Measurements from ENCODE around the gene DNAAF2.

Gene DNAAF2

DNA sequence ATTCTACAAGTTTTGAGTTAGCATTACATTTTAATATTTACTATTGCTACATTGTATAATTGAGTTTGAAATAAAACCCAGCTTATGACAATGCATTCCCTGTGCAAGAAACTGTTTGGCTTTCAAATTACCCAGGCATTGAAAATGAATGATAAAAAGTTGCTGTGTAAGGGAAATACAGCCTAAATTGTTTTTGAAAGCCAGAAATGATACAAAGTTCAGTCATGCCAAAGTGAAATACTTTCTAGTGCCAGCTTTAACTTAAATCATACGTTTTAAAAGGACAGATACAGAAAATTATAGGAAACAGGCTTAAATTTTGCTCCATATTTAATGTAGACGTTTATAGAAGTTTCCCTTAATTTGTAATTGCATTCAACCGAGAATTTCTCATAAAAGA is 11.7 kb downstream of the DNAAF2 start:
- no peak overlapping the region for H3K4me2 ChIP-seq (ENCODE audit: low read length)
- H2BK5ac ChIP-seq (ENCODE audit: low read depth, low read length, poor library complexity), result no peak overlapping the region
- no peak overlapping the region for H3K18ac ChIP-seq (ENCODE audit: low read length)
- H3K4ac ChIP-seq (ENCODE audit: low read depth, low read length), result no peak overlapping the region
- H2AK5ac ChIP-seq (ENCODE audit: low read length), result no peak overlapping the region
- no peak overlapping the region for H4K91ac ChIP-seq (ENCODE audit: low read depth, low read length)
- H3K27me3 ChIP-seq (ENCODE audit: insufficient read depth, low read length), result no peaks in the 10 kb centered on the region
- H3K23ac ChIP-seq (ENCODE audit: low read length), result no peak overlapping the region
- H3K9ac ChIP-seq (ENCODE audit: low read length), result no peak overlapping the region
- peaks cover 7 to 8% of the 10 kb centered on the region in 2 experiments for H3K36me3 ChIP-seq (ENCODE audit: control insufficient read depth in 1 of 2, insufficient read depth in 2 of 2, low read length in 2 of 2)
- no peak overlapping the region for H3K27ac ChIP-seq (ENCODE audit: low read depth, low read length)
- H2AFZ ChIP-seq (ENCODE audit: insufficient read depth, low read length, poor library complexity), result no peak overlapping the region
- no peak overlapping the region for H2BK120ac ChIP-seq (ENCODE audit: insufficient read depth, low read length, poor library complexity)
- peaks cover 13% of the 10 kb centered on the region for H3K79me1 ChIP-seq (ENCODE audit: low read length)
- H4K8ac ChIP-seq (ENCODE audit: low read depth, low read length), result no peak overlapping the region
- H3K79me2 ChIP-seq (ENCODE audit: control insufficient read depth, insufficient read depth, low read length, poor library complexity), result peaks cover 20% of the 10 kb centered on the region
- H3K4me3 ChIP-seq (ENCODE audit: low read depth, low read length), result no peak overlapping the region
- no peak overlapping the region for H3K14ac ChIP-seq (ENCODE audit: low read length)
- WGBS (ENCODE audit: extremely low coverage, insufficient coverage, insufficient read length), result no CpG with 5 or more reads among the region's 3 CpGs
- no peak overlapping the region for H2BK12ac ChIP-seq (ENCODE audit: low read length)
- no peak for DNase-seq
- H3K4me1 ChIP-seq (ENCODE audit: control insufficient read depth in 1 of 2, insufficient read depth in 2 of 2, low read length in 2 of 2), result peaks cover 3 to 9% of the 10 kb centered on the region in 2 experiments
- no peak overlapping the region for H4K12ac ChIP-seq (ENCODE audit: low read depth, low read length)
- no peaks in the 10 kb centered on the region for H3K9me3 ChIP-seq (ENCODE audit: insufficient read depth, low read depth, low read length)

DNA sequence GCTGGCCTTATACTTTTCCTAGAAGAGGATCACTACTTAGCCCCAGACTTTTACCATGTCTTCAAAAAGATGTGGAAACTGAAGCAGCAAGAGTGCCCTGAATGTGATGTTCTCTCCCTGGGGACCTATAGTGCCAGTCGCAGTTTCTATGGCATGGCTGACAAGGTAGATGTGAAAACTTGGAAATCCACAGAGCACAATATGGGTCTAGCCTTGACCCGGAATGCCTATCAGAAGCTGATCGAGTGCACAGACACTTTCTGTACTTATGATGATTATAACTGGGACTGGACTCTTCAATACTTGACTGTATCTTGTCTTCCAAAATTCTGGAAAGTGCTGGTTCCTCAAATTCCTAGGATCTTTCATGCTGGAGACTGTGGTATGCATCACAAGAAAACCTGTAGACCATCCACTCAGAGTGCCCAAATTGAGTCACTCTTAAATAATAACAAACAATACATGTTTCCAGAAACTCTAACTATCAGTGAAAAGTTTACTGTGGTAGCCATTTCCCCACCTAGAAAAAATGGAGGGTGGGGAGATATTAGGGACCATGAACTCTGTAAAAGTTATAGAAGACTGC is 12.9 kb downstream of the DNAAF2 start:
- Histone ChIP-seq H4K8ac (ENCODE audit: low read depth, low read length) (no peak overlapping the region), H3K9me3 (ENCODE audit: insufficient read depth, low read depth, low read length) (no peaks in the 10 kb centered on the region), H3K14ac (ENCODE audit: low read length) (no peak overlapping the region), H3K27ac (ENCODE audit: low read depth, low read length) (no peak overlapping the region), H3K4ac (ENCODE audit: low read depth, low read length) (no peak overlapping the region), H4K91ac (ENCODE audit: low read depth, low read length) (no peak overlapping the region), H3K18ac (ENCODE audit: low read length) (no peak overlapping the region), H3K36me3 (ENCODE audit: control insufficient read depth in 1 of 2, insufficient read depth in 2 of 2, low read length in 2 of 2) (peaks cover 11 to 15% of the 10 kb centered on the region in 2 experiments), H4K12ac (ENCODE audit: low read depth, low read length) (no peak overlapping the region), H3K79me1 (ENCODE audit: low read length) (peaks cover 13% of the 10 kb centered on the region), H2BK5ac (ENCODE audit: low read depth, low read length, poor library complexity) (no peak overlapping the region), H2BK120ac (ENCODE audit: insufficient read depth, low read length, poor library complexity) (no peak overlapping the region), H3K4me2 (ENCODE audit: low read length) (peak overlapping the region; percentile 89), H3K27me3 (ENCODE audit: insufficient read depth, low read length) (no peaks in the 10 kb centered on the region), H2BK12ac (ENCODE audit: low read length) (no peak overlapping the region), H2AFZ (ENCODE audit: insufficient read depth, low read length, poor library complexity) (no peak overlapping the region), H3K4me1 (ENCODE audit: control insufficient read depth in 1 of 2, insufficient read depth in 2 of 2, low read length in 2 of 2) (peaks cover 3 to 9% of the 10 kb centered on the region in 2 experiments), H2AK5ac (ENCODE audit: low read length) (no peak overlapping the region), H3K23ac (ENCODE audit: low read length) (no peak overlapping the region), H3K4me3 (ENCODE audit: low read depth, low read length) (no peak overlapping the region), H3K9ac (ENCODE audit: low read length) (no peak overlapping the region), H3K79me2 (ENCODE audit: control insufficient read depth, insufficient read depth, low read length, poor library complexity) (peaks cover 20% of the 10 kb centered on the region)
- DNase-seq, result no peak
- no CpG with 5 or more reads among the region's 3 CpGs for WGBS (ENCODE audit: extremely low coverage, insufficient coverage, insufficient read length)

DNA sequence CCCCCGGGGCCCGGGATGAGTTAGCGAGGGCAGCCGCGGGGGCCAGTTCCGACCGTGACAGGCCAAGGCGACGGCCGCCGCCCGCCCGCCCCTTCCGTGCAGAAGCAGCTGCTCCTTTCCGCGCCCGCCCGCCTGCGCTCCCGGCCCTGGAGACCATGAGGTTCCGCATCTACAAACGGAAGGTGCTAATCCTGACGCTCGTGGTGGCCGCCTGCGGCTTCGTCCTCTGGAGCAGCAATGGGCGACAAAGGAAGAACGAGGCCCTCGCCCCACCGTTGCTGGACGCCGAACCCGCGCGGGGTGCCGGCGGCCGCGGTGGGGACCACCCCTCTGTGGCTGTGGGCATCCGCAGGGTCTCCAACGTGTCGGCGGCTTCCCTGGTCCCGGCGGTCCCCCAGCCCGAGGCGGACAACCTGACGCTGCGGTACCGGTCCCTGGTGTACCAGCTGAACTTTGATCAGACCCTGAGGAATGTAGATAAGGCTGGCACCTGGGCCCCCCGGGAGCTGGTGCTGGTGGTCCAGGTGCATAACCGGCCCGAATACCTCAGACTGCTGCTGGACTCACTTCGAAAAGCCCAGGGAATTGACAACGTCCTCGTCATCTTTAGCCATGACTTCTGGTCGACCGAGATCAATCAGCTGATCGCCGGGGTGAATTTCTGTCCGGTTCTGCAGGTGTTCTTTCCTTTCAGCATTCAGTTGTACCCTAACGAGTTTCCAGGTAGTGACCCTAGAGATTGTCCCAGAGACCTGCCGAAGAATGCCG is 13.7 kb downstream of the DNAAF2 start:
- WGBS (ENCODE audit: extremely low coverage, insufficient coverage, insufficient read length), result no CpG with 5 or more reads among the region's 65 CpGs
- Histone ChIP-seq H2BK120ac (ENCODE audit: insufficient read depth, low read length, poor library complexity) (peak overlapping the region; percentile 18), H2BK5ac (ENCODE audit: low read depth, low read length, poor library complexity) (peak overlapping the region; percentile 53), H3K23ac (ENCODE audit: low read length) (no peak overlapping the region), H3K4ac (ENCODE audit: low read depth, low read length) (peak overlapping the region; percentile 38), H2AK5ac (ENCODE audit: low read length) (peak overlapping the region; percentile 24), H4K91ac (ENCODE audit: low read depth, low read length) (peak overlapping the region; percentile 56), H3K9me3 (ENCODE audit: insufficient read depth, low read depth, low read length) (no peaks in the 10 kb centered on the region), H3K14ac (ENCODE audit: low read length) (peak overlapping the region; percentile 82), H4K8ac (ENCODE audit: low read depth, low read length) (peak overlapping the region; percentile 78), H3K27ac (ENCODE audit: low read depth, low read length) (peak overlapping the region; percentile 16), H3K27me3 (ENCODE audit: insufficient read depth, low read length) (no peaks in the 10 kb centered on the region), H3K79me2 (ENCODE audit: control insufficient read depth, insufficient read depth, low read length, poor library complexity) (peaks cover 20% of the 10 kb centered on the region), H3K4me3 (ENCODE audit: low read depth, low read length) (peak overlapping the region; percentile 98), H3K4me1 (ENCODE audit: control insufficient read depth in 1 of 2, insufficient read depth in 2 of 2, low read length in 2 of 2) (peaks cover 3 to 9% of the 10 kb centered on the region in 2 experiments), H3K79me1 (ENCODE audit: low read length) (peaks cover 13% of the 10 kb centered on the region), H3K18ac (ENCODE audit: low read length) (peak overlapping the region; percentile 85), H3K36me3 (ENCODE audit: control insufficient read depth in 1 of 2, insufficient read depth in 2 of 2, low read length in 2 of 2) (peaks cover 6 to 12% of the 10 kb centered on the region in 2 experiments), H2BK12ac (ENCODE audit: low read length) (peak overlapping the region; percentile 23), H3K9ac (ENCODE audit: low read length) (peak overlapping the region; percentile 78), H2AFZ (ENCODE audit: insufficient read depth, low read length, poor library complexity) (peak overlapping the region; percentile 95), H3K4me2 (ENCODE audit: low read length) (peak overlapping the region; percentile 89), H4K12ac (ENCODE audit: low read depth, low read length) (peak overlapping the region; percentile 27)
- DNase-seq, result peak in 1 of 2 donors; percentile 53

DNA sequence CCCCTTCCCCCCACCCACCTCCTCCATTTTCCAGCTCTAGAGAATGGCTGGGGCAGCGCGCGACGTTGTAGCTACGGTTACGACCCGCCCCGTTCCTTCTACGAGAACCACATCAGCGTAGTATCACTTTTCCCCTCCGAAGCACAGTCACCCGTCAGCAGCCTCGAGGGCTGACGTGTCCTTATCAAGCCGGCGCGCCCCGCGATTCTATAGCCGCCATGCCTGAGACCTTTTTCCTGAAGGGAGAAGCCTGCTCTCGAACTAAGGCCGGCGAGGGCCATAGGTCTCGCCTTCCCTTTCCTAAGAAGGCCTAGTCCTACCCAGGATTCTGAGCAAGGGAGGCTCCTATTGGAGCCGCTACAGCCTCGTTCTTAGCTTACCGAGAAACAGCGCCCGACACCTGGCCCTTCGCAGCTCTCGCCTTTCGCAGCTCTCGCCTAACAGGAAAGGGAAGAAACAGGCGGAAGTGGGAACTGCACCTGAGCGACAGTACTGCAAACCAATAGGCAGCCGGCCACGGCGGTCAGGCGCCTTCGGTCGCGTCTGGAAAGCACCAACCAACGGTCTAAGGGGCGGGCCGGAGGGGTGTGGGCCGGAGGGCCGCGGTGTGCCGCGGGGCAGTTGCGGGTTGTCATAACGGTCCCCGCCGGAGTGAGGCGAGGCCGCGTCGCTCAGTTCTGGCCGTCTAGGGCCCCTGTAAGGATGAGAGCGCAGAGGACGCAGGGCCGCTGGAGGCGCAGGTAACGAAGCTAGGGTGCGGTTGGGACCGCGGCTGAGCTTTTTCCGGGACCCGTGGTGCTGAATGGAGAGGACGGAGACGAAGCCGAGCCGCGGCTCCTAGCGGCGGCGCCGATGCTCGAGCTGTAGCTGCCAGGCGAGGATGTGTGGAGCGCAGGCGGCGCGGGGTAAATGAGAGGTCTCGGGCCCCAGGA is 14.6 kb downstream of the DNAAF2 start, which contains the start of the genes MGAT2 and RPL36AL:
MGAT2 (plus strand) TSS at position 618 of the 932 bp plus-strand sequence. CDS start 470 bp downstream, outside the sequence.
RPL36AL (minus strand) TSS at position 445 of the 932 bp plus-strand sequence. CDS start 1,522 bp downstream, outside the sequence.
- peak within 1 kb of the TSS; percentile 56 for H4K91ac ChIP-seq (ENCODE audit: low read depth, low read length)
- H2AFZ ChIP-seq (ENCODE audit: insufficient read depth, low read length, poor library complexity), result peak within 1 kb of the TSS; percentile 95
- H3K9me3 ChIP-seq (ENCODE audit: insufficient read depth, low read depth, low read length), result no peaks in the 10 kb centered on the region
- peak within 1 kb of the TSS; percentile 24 for H2AK5ac ChIP-seq (ENCODE audit: low read length)
- H3K4ac ChIP-seq (ENCODE audit: low read depth, low read length), result peak within 1 kb of the TSS; percentile 38
- no peak within 1 kb of the TSS for H3K23ac ChIP-seq (ENCODE audit: low read length)
- DNase-seq, result peak; percentile 99
- peaks cover 20% of the 10 kb centered on the region for H3K79me2 ChIP-seq (ENCODE audit: control insufficient read depth, insufficient read depth, low read length, poor library complexity)
- peak within 1 kb of the TSS; percentile 85 for H3K18ac ChIP-seq (ENCODE audit: low read length)
- peak within 1 kb of the TSS; percentile 18 for H2BK120ac ChIP-seq (ENCODE audit: insufficient read depth, low read length, poor library complexity)
- H3K79me1 ChIP-seq (ENCODE audit: low read length), result peaks cover 13% of the 10 kb centered on the region
- no peaks in the 10 kb centered on the region for H3K27me3 ChIP-seq (ENCODE audit: insufficient read depth, low read length)
- WGBS (ENCODE audit: extremely low coverage, insufficient coverage, insufficient read length), result no CpG with 5 or more reads among the region's 85 CpGs
- H3K27ac ChIP-seq (ENCODE audit: low read depth, low read length), result peak within 1 kb of the TSS; percentile 89
- peak within 1 kb of the TSS; percentile 87 for H3K9ac ChIP-seq (ENCODE audit: low read length)
- H4K8ac ChIP-seq (ENCODE audit: low read depth, low read length), result peak within 1 kb of the TSS; percentile 78
- H3K36me3 ChIP-seq (ENCODE audit: control insufficient read depth in 1 of 2, insufficient read depth in 2 of 2, low read length in 2 of 2), result peaks cover 3 to 11% of the 10 kb centered on the region in 2 experiments
- peak within 1 kb of the TSS; percentile 23 for H2BK12ac ChIP-seq (ENCODE audit: low read length)
- peak within 1 kb of the TSS; percentile 53 for H2BK5ac ChIP-seq (ENCODE audit: low read depth, low read length, poor library complexity)
- H3K4me1 ChIP-seq (ENCODE audit: control insufficient read depth in 1 of 2, insufficient read depth in 2 of 2, low read length in 2 of 2), result peaks cover 3 to 9% of the 10 kb centered on the region in 2 experiments
- peak within 1 kb of the TSS; percentile 96 for H3K4me2 ChIP-seq (ENCODE audit: low read length)
- H3K14ac ChIP-seq (ENCODE audit: low read length), result peak within 1 kb of the TSS; percentile 82
- peak within 1 kb of the TSS; percentile 99 for H3K4me3 ChIP-seq (ENCODE audit: low read depth, low read length)
- H4K12ac ChIP-seq (ENCODE audit: low read depth, low read length), result peak within 1 kb of the TSS; percentile 51
